ENCODE results near the gene NACC2. TPM values are rescaled to one million over a fixed set of nuclear protein-coding genes. Genes with fewer than 3 reads are reported as not detected.
A peak's percentile ranks its signal among the peaks of the same experiment; 100 is the strongest.

NACC2 gene
- total and polyA plus RNA-seq, 10 of the 15 experiments (the other 5 are each of a cell fraction or from before 2014, with no cell fraction given), result 0.66 to 14.7 (median 3.5) TPM

- no peak for TF ChIP-seq MYB (IDR thresholded peaks at IDR 0.05; ENCODE audit: borderline replicate concordance, low read depth, low read length)
- TF ChIP-seq FOS (IDR thresholded peaks at IDR 0.05; ENCODE audit: borderline replicate concordance, extremely low read depth, insufficient read length), result no peak
- no peak for TF ChIP-seq SUZ12 (IDR thresholded peaks at IDR 0.05; ENCODE audit: unreplicated experiment)
- TF ChIP-seq NFYB (IDR thresholded peaks at IDR 0.05; ENCODE audit: insufficient read depth, low read depth, low read length), result no peak
- TF ChIP-seq BACH1 (IDR thresholded peaks at IDR 0.05; ENCODE audit: borderline replicate concordance), result no peak
These were observed 45.0 kb upstream of the NACC2 start (continued) for GRCh38 chr9:136140046-136140445.

GRCh38 chr9:136138566-136138965, 43.5 kb upstream of the NACC2 start:
- TF ChIP-seq ASH2L (IDR thresholded peaks at IDR 0.05; ENCODE audit: borderline replicate concordance, low read depth) (no peak), CTCF (IDR thresholded peaks at IDR 0.05 in 2 of 3, conservative IDR thresholded peaks at IDR 0.05 in 1 of 3; ENCODE audit: control insufficient read depth in 2 of 3, extremely low read depth in 1 of 3, insufficient read depth in 1 of 3, low read depth in 3 of 3, low read length in 3 of 3) (peak; percentile 43 to 53 (median 49)), SMC3 (IDR thresholded peaks at IDR 0.05; ENCODE audit: borderline replicate concordance, low read length) (peak; percentile 37; the same call in 1 of the 2 replicates)
- POLR2A ChIA-PET, result no interaction called here
- Histone ChIP-seq H2AFZ (ENCODE audit: control insufficient read depth, low read depth, low read length) (no peak overlapping the region), H3K9ac (ENCODE audit: control insufficient read depth, insufficient read depth, low read length) (no peak overlapping the region), H4K20me1 (ENCODE audit: control insufficient read depth, insufficient read depth) (no peaks in the 10 kb centered on the region), H3K36me3 (ENCODE audit: control insufficient read depth in 2 of 2, insufficient read depth in 2 of 2, low read length in 1 of 2) (no peaks in the 10 kb centered on the region), H3K9me3 (replicated peaks; ENCODE audit: control insufficient read depth, insufficient read depth, low read length) (no peaks in the 10 kb centered on the region), H3K27ac (ENCODE audit: control insufficient read depth, insufficient read depth) (no peak overlapping the region), H3K4me1 (ENCODE audit: control insufficient read depth, insufficient read depth, low read length) (no peaks in the 10 kb centered on the region), H3K79me2 (ENCODE audit: control insufficient read depth, insufficient read depth, low read length) (no peaks in the 10 kb centered on the region), H3K4me3 (no peak overlapping the region), H3K4me2 (ENCODE audit: control insufficient read depth, insufficient read depth) (no peak overlapping the region), H3K27me3 (replicated peaks in 1 of 2; ENCODE audit: control insufficient read depth in 2 of 2, insufficient read depth in 2 of 2, low read length in 1 of 2) (peaks cover 0 to 2% of the 10 kb centered on the region in 2 experiments; a peak in 2 of 4 replicates)
- DNase-seq (ENCODE audit: low read depth, low spot score), result no peak
- intact Hi-C loops (cut with micrococcal nuclease; ENCODE audit: unreplicated experiment), result no loop called here
- ATAC-seq, result peak; percentile 46; the same call in 2 of the 3 replicates
- RAD21 ChIA-PET (ENCODE audit: unreplicated experiment), result interaction anchor here (1.8 kb wide), 1 partner anchor 49 kb away, joined by 6 read pairs; no protein-coding TSS in a partner anchor
- SMC1A ChIA-PET (ENCODE audit: uncharacterized antibody, unreplicated experiment), result interaction anchor here (0.9 kb wide), 1 partner anchor 87 kb away, joined by 3 read pairs; no protein-coding TSS in a partner anchor
- BruUV-seq (replicated peaks), result no TSS peak
- in situ Hi-C loops (cut with MboI), result no loop called here
- 22% methylated on average over 9 of the region's 9 CpGs for WGBS (ENCODE audit: insufficient coverage, insufficient replicate concordance, low lambda C conversion rate, missing lambda C conversion rate)
- CTCF ChIA-PET, result interaction anchor here (0.8 to 2.7 kb wide), 6 partner anchors 16 to 275 kb away, joined by 3 to 11 read pairs (median 4); no protein-coding TSS in a partner anchor
- FAIRE-seq, result no peak

All from GM12878 (cell line).